Glomerular visceral epithelial cell (primary cell): Measurements from ENCODE around the gene GLRB.
"Not testable (repeated sequence)": the region's sequence is repeated elsewhere in the genome, so short reads cannot be mapped to it uniquely, and the experiment has no call there.

ENCODE experiments used
- DNase-seq: peaks from one replicate; pipeline ENCODE4 v3.0.0-alpha.2; 2016; ENCODE audit errors: extremely low spot score

GLRB gene

DNA sequence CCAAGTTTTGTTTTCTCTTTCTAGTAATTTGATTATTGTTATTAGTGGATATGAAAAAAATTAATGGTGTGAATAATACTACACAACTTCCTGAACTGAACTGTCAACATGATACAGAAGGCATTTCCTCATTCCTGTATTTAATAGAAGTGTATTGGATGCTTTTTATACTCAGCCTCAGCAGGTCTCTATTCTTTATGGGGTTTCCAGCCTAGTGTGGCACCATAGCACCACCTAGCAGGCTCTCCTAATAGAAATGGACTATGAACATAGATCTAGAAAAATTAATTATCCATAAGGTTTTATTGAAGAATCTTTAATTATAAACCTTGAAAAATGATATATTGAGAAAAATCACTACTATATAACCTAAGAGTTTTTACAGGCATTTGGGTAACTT lies 52.4 kb downstream of the GLRB start:
- DNase-seq = peak; percentile 57

DNA sequence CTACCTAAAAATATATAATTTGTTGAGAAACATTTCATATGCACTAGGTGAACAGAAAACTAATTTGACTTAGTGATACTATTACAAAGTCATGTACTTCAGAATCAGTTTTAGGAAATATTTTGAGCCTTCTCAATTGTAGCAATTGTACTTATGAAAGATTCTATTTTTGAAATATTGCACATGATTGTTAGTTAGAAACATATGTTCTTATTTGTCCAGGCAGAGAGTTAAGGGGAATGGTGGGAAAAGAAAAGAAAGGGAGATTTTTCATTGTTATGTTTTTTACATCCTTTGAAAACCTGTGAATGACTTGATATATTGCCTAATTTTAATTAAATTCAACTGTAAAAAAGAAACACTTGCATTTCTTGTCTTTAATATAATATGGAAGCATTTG lies 66.0 kb downstream of the GLRB start:
- DNase-seq = no peak

DNA sequence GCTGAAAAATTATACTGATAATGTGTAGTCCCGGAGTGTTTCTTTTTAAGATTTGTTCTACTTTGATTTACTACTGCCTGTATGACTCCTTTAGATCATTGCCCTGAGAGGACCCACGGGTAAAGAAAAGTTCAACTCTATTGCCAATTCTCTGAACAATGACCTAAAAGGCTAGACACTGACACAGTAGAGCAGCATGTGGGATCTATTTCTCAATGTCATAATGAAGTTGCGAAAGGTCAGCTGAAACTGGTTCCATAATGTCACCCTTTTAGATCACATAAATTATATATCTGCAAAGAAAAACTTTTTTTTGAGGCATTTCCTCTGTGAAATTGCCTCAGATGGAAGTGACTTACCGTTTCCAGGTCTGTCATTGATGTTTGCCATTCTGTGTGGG lies 67.4 kb downstream of the GLRB start:
- no peak for DNase-seq

DNA sequence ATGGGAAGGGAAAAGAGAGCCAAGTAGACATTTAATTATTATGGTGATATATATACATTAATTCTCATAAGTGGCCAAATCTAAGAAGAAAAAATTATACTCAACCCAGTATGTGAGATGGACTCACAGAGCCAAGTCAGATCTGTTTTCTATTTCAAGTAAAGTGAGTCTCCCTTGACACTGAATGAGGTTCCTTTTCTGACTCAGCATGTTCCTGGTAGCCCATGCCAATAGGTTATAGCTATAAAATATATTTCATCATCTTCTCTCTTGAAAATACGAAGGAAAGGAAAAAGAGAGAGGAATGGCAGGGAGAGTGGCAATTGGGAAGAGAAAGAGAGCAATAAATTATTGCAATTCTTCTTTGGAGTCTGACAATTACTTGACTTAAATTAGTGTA lies 75.8 kb downstream of the GLRB start:
- DNase-seq = no peak

DNA sequence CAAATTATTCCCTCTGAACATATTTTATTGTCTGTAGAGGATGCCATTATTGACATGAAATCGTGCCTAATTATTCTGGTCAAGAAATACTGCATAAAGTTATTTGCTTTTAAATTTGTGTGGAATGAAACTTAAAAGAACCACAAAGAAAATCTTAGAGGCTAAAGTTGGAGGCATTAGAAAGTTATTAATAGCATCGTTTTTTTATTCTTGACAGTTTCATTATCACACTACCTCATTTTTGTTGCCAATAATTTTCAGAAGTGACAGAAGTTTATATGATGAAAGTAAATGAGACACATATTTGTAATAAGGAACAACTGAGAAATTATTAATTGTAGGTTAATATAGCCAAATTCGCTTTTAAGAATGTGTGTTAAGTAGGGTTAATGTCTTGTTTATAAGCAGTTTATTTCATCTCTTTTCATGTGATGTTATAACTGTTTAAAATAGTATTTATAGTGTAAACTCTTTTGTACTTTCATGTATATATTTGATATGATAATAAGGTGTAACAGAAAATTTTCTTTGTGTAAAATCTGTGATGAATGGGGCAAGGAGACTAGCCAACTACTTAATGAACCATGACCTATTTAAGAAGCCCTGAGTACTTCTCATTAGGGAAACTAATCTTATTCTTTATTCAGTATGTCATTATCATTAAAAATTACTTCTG lies 90.1 kb downstream of the GLRB start:
- no peak for DNase-seq

DNA sequence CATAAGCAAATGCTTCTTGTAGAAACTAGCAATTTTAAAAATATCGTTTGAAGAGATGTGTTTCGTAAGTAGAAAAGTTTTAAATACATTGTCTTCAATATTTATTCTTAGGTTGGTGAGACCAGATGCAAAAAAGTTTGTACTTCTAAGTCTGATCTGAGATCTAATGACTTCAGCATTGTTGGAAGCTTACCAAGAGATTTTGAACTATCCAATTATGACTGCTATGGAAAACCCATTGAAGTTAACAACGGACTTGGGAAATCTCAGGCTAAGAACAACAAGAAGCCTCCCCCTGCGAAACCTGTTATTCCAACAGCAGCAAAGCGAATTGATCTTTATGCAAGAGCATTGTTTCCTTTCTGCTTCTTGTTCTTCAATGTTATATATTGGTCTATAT lies 94.4 kb downstream of the GLRB start:
- DNase-seq = no peak

DNA sequence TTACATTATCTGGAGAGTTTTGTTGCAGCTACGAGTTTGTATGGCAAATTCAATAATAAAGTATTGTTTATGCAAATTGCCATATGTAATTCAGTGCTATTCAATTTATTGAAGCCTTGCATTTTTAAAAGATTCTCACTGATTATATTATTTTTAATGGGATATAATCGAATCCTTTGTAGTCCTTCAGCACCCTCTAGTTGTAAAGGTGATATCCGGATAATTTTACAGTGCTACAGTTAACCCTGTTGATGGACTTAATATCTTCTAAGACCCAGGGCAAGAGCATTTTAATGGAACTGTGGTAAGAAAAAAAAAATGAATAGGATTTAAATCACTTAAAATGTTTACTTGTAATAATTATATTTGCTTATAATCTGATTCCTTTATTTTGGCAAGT lies 96.1 kb downstream of the GLRB start:
- DNase-seq = peak; percentile 4

DNA sequence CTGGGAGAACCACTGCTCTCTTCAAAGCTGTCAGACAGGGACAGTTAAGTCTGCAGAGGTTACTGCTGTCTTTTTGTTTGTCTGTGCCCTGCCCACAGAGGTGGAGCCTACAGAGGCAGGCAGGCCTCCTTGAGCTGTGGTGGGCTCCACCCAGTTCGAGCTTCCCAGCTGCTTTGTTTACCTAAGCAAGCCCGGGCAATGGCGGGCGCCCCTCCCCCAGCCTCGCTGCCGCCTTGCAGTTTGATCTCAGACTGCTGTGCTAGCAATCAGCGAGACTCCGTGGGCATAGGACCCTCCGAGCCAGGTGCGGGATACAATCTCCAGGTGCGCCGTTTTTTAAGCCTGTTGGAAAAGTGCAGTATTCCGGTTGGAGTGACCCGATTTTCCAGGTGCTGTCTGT lies 104.3 kb downstream of the GLRB start:
- not testable (repeated sequence) for DNase-seq

DNA sequence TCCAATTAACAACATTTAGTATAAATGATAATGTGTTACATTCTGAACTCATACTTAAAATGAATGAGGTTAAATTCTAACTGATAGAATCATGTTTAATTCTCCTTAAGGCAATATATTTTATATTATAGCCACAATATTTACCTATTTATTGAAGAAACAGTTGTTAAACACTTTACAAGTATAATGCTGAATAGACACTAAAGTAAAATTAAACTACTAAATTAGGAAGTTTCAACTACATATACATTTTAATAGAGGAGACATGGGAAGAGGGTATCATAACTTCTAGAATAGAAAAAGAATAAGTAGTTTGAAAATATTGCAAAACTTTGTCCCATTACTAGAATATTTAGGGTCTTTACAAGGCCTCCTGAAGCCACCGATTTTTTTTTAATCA lies 108.3 kb downstream of the GLRB start:
- no peak for DNase-seq

DNA sequence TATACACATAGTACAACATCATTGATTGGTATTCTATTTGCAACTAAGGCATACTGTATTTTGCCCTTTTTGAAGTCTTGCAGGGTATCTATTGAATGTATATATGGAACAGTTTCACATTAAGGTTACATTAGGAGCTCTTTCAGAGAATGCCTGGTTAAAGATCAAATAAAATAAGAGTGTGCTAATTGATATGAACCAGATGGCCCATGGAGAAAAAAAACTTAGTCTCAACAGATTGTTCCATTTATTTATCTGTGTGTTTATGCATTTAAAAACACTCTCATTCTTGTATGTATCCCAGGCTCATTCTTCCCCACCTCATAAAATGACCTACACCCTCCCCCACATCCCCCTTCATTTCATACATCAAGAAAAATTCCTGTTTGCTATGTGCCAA lies 109.4 kb downstream of the GLRB start:
- DNase-seq = no peak

DNA sequence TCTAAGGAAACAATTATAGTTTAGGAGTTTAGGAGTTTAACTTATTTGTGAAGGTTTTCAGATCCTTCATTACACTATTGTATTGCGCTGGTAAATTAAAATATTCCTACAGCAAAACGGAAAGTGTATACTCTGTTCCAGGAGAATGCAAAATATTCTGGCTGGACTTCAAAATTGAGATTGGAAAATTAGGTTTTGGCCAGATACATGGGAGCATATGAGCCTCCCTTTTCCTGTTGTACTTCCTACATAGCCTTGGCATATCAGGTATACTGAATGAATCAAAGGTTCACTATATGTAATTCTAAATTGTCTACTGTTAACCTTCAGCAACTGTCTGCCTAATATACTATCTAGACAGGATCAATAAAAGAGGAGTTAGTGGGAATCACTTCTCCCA lies 119.4 kb downstream of the GLRB start:
- no peak for DNase-seq

DNA sequence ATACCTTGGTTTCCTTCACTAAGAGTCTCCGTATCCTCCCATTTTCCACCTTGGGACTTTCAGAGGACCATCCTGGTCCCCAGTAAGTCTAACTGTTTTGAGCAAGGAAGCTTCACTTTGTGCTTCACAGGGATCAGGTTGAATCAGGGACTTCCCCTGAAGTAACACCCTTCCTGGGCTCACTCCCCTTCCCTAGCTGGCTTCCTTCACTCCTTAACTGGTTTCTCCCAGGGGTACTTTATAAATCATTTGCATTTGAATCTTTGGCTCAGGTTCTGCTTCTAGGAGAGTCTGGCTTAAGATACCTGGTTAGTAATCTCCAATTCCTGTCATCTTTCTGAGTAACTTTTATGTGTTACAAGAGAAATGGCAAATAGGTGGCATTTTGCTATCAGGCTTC lies 120.1 kb downstream of the GLRB start:
- DNase-seq = no peak

DNA sequence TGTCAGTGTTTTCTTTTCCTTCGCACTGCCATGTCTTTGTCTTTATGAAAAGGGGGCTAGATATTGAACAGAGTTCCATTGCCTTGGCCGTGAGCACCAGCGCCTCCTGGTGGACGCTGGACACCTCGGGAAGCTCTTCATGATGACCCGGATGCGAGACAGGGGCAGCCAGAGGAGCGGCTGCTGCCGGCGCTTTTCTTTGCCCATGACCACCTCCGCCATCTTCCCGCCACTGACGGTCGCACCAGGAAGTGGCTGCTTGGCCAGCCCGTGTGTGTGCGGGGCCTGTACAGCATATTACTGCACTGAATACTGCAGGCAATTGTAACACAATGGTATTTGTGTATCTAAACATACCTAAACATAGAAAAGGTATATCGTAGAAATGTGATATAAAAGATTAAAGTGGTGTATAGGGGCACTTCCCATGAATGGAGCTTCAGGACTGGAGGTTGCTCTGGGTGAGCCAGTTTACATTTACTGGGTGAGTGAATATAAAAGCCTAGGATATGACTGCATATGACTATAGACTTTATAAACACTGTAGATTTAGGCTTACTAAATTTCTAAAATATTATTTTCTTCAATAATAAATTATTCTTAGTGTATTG lies 128.8 kb downstream of the GLRB start:
- DNase-seq = no peak

DNA sequence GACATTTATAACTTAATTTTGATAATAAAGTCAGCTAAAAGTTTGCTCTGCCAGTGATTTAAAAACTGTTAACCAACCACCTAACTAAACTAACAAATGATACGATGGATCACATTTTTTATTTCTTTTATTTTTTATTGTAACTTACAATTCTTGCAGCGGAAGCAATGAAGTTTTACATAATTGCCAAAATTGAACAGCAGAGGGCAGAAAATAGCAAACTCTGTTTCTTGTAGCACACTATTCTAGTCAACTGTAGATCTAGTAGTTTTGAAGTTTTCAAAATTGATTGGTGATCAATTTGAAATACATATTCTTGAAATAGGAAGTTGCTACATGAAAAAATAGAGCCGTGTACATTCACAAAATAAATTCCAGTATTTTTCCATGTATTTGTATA lies 141.8 kb downstream of the GLRB start:
- DNase-seq = peak; percentile 16

DNA sequence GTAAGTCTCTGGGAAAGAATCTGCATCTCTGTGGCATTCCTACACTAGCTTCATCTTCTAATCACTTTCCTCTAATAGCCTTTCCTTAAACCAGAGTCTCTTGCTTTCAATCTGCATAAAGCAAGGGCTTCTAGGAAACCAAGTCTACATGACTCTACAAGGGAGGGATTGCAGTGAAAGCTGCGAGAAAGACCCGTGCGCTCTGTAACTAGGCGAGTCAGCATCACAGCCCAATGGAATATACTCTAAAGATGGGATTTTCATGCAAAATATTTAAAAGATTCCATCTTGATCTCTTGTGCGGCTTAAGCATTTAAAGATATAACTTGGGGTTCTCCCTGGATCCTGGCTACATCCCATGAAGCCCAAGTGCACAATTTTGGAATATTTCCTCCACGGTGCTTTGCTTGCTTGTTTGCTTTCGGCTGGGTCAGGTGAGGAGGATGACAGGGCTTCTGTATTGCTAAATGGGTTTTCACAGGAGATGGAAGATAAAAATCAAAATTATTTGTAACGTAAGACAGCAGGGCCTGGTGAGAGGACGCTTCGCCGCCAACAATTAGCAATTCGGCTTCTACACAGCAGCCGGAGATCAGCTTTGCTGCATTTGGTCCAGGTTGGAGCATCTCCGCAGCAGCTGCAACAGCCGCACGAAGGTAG lies 143.9 kb downstream of the GLRB start:
- no peak for DNase-seq

DNA sequence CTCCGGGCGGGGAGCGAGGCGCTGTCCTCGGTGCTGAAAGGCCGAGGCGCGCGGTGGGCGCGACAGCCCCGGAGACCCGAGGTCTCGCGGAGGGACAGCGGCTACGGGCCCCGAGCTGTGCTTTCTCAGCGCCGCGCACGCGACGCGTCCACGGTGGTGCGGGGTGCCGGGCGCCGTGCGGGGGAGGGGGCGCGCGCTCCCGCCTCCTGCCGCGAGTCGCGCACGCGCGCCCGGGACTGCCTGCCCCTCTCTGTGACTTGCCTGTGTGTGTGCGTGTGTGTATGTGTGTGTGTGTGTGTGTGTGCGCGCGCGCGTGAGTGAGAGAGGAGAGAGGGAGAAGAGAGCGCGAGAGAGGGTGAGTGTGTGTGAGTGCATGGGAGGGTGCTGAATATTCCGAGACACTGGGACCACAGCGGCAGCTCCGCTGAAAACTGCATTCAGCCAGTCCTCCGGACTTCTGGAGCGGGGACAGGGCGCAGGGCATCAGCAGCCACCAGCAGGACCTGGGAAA lies 144.5 kb downstream of the GLRB start, which contains the start of gene GRIA2:
Gene GRIA2, plus strand, starts transcription at position 358 of the 511 bp plus-strand sequence. CDS start 315 bp downstream, outside the sequence.
- peak; percentile 78 for DNase-seq

DNA sequence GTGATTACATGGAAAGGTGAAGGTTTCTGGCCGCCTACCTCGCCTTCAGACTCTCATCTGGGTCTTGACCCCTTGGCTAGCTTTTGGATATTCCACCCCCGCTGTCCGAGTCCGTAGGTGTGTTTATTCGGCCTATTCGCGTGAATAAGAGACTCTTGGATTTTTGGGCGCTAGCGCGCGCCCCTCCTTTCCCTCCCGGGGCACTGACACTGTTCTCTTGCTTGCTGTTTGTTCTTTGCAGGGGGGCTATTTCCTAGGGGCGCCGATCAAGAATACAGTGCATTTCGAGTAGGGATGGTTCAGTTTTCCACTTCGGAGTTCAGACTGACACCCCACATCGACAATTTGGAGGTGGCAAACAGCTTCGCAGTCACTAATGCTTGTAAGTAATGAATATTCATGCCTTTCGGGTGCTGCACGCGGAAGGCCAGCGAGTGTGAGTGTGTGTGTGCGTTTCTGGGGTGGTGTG lies 145.5 kb downstream of the GLRB start:
- DNase-seq = no peak
